HepG2 (cell line): ENCODE data around the gene PSRC1. TPM values are rescaled to one million over a fixed set of nuclear protein-coding genes. Genes with fewer than 3 reads are reported as not detected.
A peak's percentile ranks its signal among the peaks of the same experiment; 100 is the strongest.

Experiments
- ETV6 ChIP-seq: sonication (generic); formaldehyde crosslinking; conservative IDR thresholded peaks from 2 replicates; pipeline ENCODE4 v1.4.0; 2020; ENCODE audit warnings: missing genetic modification reagents
- GZF1 ChIP-seq: sonication (generic); formaldehyde crosslinking; IDR thresholded peaks from 2 replicates; pipeline ENCODE4 v1.5.1; 2020; ENCODE audit warnings: mild to moderate bottlenecking, missing genetic modification reagents
- KLF12 ChIP-seq: sonication (generic); formaldehyde crosslinking; IDR thresholded peaks from 2 replicates; pipeline ENCODE4 v1.4.0; 2020; ENCODE audit warnings: missing genetic modification reagents, borderline replicate concordance
- KMT2B ChIP-seq: IDR thresholded peaks from 2 replicates; pipeline ENCODE4 v1.6.1; 2016; ENCODE audit warnings: missing genetic modification reagents, missing compliant biosample characterization
- MEIS2 ChIP-seq: sonication (generic); formaldehyde crosslinking; IDR thresholded peaks from 2 replicates; pipeline ENCODE4 v1.9.0; 2021; ENCODE audit warnings: mild to moderate bottlenecking, missing genetic modification reagents
- MIER2 ChIP-seq: IDR thresholded peaks from 2 replicates; pipeline ENCODE4 v1.6.1; 2016; ENCODE audit warnings: missing biosample characterization, missing genetic modification reagents
- NFIC ChIP-seq: IDR thresholded peaks from 2 replicates; pipeline ENCODE4 v1.6.1; 2012; ENCODE audit warnings: mild to moderate bottlenecking, low read length, inconsistent platforms
- SNRNP70 ChIP-seq: fragments of 200-400 bp; formaldehyde crosslinking; IDR thresholded peaks from 2 replicates; pipeline ENCODE4 v1.6.1; 2017; ENCODE audit warnings: mild to moderate bottlenecking, low read depth, low read length, moderate library complexity
- TBL1XR1 ChIP-seq: fragments of 150-350 bp; IDR thresholded peaks from 2 replicates; pipeline ENCODE4 v1.6.1; 2014; ENCODE audit warnings: borderline replicate concordance, low read length; ENCODE audit not compliant: partially characterized antibody
- THAP11 ChIP-seq: IDR thresholded peaks from 2 replicates; pipeline ENCODE4 v1.6.1; 2016; ENCODE audit warnings: missing biosample characterization, missing genetic modification reagents
- TOPORS ChIP-seq: sonication (generic); formaldehyde crosslinking; IDR thresholded peaks from 2 replicates; pipeline ENCODE4 v1.8.0; 2023; ENCODE audit warnings: mild to moderate bottlenecking, missing genetic modification reagents
- XBP1 ChIP-seq: sonication (generic); formaldehyde crosslinking; IDR thresholded peaks from 2 replicates; pipeline ENCODE4 v1.5.0; 2020; ENCODE audit warnings: missing genetic modification reagents
- ZBTB21 ChIP-seq: sonication (generic); formaldehyde crosslinking; IDR thresholded peaks from 2 replicates; pipeline ENCODE4 v1.4.0; 2020; ENCODE audit warnings: missing genetic modification reagents
- ZKSCAN8 ChIP-seq: IDR thresholded peaks from 2 replicates; pipeline ENCODE4 v1.6.1; 2016; ENCODE audit warnings: borderline replicate concordance, missing genetic modification reagents, missing compliant biosample characterization
- ZNF331 ChIP-seq: sonication (generic); formaldehyde crosslinking; IDR thresholded peaks from 2 replicates; pipeline ENCODE4 v1.4.0; 2020; ENCODE audit warnings: missing genetic modification reagents
- ZNF34 ChIP-seq: sonication (generic); formaldehyde crosslinking; IDR thresholded peaks from 2 replicates; pipeline ENCODE4 v1.4.0; 2020; ENCODE audit warnings: mild to moderate bottlenecking, missing genetic modification reagents, borderline replicate concordance
- ZNF446 ChIP-seq: sonication (generic); formaldehyde crosslinking; IDR thresholded peaks from 2 replicates; pipeline ENCODE4 v1.5.0; 2020; ENCODE audit warnings: mild to moderate bottlenecking, missing genetic modification reagents
- ZNF598 ChIP-seq: sonication (generic); formaldehyde crosslinking; IDR thresholded peaks from 2 replicates; pipeline ENCODE4 v1.5.1; 2020; ENCODE audit warnings: mild to moderate bottlenecking, missing genetic modification reagents, borderline replicate concordance
- ZNF605 ChIP-seq: sonication (generic); formaldehyde crosslinking; IDR thresholded peaks from 2 replicates; pipeline ENCODE4 v1.8.0; 2022; ENCODE audit warnings: mild to moderate bottlenecking, missing genetic modification reagents
- ZNF660 ChIP-seq: sonication (generic); formaldehyde crosslinking; IDR thresholded peaks from 2 replicates; pipeline ENCODE4 v1.5.1; 2020; ENCODE audit warnings: mild to moderate bottlenecking, low read depth, missing genetic modification reagents, borderline replicate concordance
- ZNF776 ChIP-seq: sonication (generic); formaldehyde crosslinking; IDR thresholded peaks from 2 replicates; pipeline ENCODE4 v1.4.0; 2020; ENCODE audit warnings: mild to moderate bottlenecking, missing genetic modification reagents
- ZNF777 ChIP-seq: sonication (generic); formaldehyde crosslinking; IDR thresholded peaks from 2 replicates; pipeline ENCODE4 v1.4.0; 2020; ENCODE audit warnings: missing genetic modification reagents
- polyA plus RNA-seq, 8 experiments: library from polyadenylated mRNA; depleted of rRNA in 3 of 8; stranded (reverse) in 7 of 8; unstranded in 1 of 8; fragments of >200 nt; fragmentation: Illumina TruSeq in 4 of 8; extraction: Trizol in 4 of 8; gene quantifications; 2 replicates each; pipeline versions ENCODE4 v1.2.1 to v1.2.3, GENCODE V29; 2011 to 2016; ENCODE audit warnings: low read depth in 4 of 8, missing spikeins in 1 of 8, mixed read lengths in 1 of 8; ENCODE audit not compliant: insufficient read depth in 1 of 8
- total RNA-seq, 5 experiments: library from RNA; depleted of rRNA; stranded (reverse); fragments of >200 nt; fragmentation: Illumina TruSeq; extraction: Trizol; gene quantifications; 2 replicates each; pipeline ENCODE4 v1.2.3, GENCODE V29; 2016; ENCODE audit warnings: low read depth in 1 of 5
- TF ChIP-seq, protein P1 (sequence below): sonication (generic); formaldehyde crosslinking; IDR thresholded peaks from 2 replicates; pipeline ENCODE4 v1.9.0; 2021; ENCODE audit warnings: missing genetic modification reagents, mild to moderate bottlenecking, borderline replicate concordance
- TF ChIP-seq, protein P2 (sequence below): sonication (generic); formaldehyde crosslinking; IDR thresholded peaks from 2 replicates; pipeline ENCODE4 v1.5.0; 2020; ENCODE audit warnings: missing genetic modification reagents
- TF ChIP-seq, protein P3 (sequence below): sonication (generic); formaldehyde crosslinking; IDR thresholded peaks from 2 replicates; pipeline ENCODE4; 2020; ENCODE audit warnings: missing genetic modification reagents, mild to moderate bottlenecking, borderline replicate concordance

PSRC1 gene
- total and polyA plus RNA-seq, 2 of the 13 experiments (the other 11 are each of a cell fraction or from before 2014, with no cell fraction given) = 28.6 to 30.3 TPM

DNA sequence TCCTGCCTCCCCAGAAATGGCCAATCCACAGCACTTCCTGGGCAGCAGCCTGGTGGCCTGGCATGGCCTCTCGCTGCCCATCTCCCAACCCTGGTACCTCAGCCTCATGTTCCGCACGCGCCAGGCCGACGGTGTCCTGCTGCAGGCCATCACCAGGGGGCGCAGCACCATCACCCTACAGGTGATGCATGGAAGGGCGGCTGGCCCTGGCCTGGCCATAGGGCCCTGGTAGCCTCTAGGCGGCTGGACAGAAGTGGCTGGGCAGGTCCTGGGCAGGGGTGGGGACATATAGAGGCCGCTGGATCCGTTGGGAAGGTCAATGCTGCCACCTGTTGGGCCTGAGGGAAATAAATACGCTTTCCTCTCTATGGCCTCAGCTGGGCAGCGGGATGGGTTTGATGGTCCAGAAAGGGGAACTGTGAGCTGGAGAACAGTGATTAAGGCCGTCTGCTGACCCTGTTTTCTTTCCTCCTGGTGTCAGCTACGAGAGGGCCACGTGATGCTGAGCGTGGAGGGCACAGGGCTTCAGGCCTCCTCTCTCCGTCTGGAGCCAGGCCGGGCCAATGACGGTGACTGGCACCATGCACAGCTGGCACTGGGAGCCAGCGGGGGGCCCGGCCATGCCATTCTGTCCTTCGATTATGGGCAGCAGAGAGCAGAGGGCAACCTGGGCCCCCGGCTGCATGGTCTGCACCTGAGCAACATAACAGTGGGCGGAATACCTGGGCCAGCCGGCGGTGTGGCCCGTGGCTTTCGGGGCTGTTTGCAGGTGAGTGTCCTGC, 19.2 kb downstream of the PSRC1 start (continued):
- TF ChIP-seq MEIS2 (CRISPR knock-in tag) (0 out of 2 replicates have a peak, but pooled peaks have one; percentile 28), ZNF598 (peak; percentile 97), GZF1 (CRISPR knock-in tag) (no peak), TBL1XR1 (peak; percentile 34), ZNF660 (CRISPR knock-in tag) (no peak), TOPORS (CRISPR knock-in tag) (peak; percentile 86), ZNF34 (0 out of 2 replicates have a peak, but pooled peaks have one; percentile 62), KLF12 (CRISPR knock-in tag) (0 out of 2 replicates have a peak, but pooled peaks have one; percentile 52), MIER2 (CRISPR knock-in tag) (peak; percentile 80), ZNF776 (CRISPR knock-in tag) (no peak; the same call in 1 of the 2 replicates), ZNF605 (CRISPR knock-in tag) (peak; percentile 92), XBP1 (CRISPR knock-in tag) (no peak), THAP11 (CRISPR knock-in tag) (peak; percentile 84), ZNF777 (CRISPR knock-in tag) (no peak), ZKSCAN8 (peak; percentile 84; the same call in 1 of the 2 replicates), KMT2B (CRISPR knock-in tag) (peak; percentile 83), ZBTB21 (CRISPR knock-in tag) (no peak), ETV6 (no peak), SNRNP70 (no peak), ZNF331 (CRISPR knock-in tag) (peak; percentile 94), NFIC (no peak), ZNF446 (CRISPR knock-in tag) (no peak)
- TF ChIP-seq, protein P1, sequence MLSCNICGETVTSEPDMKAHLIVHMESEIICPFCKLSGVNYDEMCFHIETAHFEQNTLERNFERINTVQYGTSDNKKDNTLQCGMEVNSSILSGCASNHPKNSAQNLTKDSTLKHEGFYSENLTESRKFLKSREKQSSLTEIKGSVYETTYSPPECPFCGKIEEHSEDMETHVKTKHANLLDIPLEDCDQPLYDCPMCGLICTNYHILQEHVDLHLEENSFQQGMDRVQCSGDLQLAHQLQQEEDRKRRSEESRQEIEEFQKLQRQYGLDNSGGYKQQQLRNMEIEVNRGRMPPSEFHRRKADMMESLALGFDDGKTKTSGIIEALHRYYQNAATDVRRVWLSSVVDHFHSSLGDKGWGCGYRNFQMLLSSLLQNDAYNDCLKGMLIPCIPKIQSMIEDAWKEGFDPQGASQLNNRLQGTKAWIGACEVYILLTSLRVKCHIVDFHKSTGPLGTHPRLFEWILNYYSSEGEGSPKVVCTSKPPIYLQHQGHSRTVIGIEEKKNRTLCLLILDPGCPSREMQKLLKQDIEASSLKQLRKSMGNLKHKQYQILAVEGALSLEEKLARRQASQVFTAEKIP (CRISPR knock-in tag) = no peak
- TF ChIP-seq, protein P2, sequence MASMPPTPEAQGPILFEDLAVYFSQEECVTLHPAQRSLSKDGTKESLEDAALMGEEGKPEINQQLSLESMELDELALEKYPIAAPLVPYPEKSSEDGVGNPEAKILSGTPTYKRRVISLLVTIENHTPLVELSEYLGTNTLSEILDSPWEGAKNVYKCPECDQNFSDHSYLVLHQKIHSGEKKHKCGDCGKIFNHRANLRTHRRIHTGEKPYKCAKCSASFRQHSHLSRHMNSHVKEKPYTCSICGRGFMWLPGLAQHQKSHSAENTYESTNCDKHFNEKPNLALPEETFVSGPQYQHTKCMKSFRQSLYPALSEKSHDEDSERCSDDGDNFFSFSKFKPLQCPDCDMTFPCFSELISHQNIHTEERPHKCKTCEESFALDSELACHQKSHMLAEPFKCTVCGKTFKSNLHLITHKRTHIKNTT (CRISPR knock-in tag) = no peak
- TF ChIP-seq, protein P3, sequence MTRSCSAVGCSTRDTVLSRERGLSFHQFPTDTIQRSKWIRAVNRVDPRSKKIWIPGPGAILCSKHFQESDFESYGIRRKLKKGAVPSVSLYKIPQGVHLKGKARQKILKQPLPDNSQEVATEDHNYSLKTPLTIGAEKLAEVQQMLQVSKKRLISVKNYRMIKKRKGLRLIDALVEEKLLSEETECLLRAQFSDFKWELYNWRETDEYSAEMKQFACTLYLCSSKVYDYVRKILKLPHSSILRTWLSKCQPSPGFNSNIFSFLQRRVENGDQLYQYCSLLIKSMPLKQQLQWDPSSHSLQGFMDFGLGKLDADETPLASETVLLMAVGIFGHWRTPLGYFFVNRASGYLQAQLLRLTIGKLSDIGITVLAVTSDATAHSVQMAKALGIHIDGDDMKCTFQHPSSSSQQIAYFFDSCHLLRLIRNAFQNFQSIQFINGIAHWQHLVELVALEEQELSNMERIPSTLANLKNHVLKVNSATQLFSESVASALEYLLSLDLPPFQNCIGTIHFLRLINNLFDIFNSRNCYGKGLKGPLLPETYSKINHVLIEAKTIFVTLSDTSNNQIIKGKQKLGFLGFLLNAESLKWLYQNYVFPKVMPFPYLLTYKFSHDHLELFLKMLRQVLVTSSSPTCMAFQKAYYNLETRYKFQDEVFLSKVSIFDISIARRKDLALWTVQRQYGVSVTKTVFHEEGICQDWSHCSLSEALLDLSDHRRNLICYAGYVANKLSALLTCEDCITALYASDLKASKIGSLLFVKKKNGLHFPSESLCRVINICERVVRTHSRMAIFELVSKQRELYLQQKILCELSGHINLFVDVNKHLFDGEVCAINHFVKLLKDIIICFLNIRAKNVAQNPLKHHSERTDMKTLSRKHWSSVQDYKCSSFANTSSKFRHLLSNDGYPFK (CRISPR knock-in tag) = 0 out of 2 replicates have a peak, but pooled peaks have one; percentile 20
